HG03139 (cell line): ENCODE results near the gene RFK.

Source experiments
- ATAC-seq: cut with Tn5 transposase; IDR thresholded peaks from one replicate; pipeline ENCODE4 v1.9.1; 2021; ENCODE audit not compliant: unreplicated experiment

Gene RFK

GRCh38 chr9:76413658-76414057 lies 19.4 kb upstream of the RFK start:
- no peak for ATAC-seq

DNA sequence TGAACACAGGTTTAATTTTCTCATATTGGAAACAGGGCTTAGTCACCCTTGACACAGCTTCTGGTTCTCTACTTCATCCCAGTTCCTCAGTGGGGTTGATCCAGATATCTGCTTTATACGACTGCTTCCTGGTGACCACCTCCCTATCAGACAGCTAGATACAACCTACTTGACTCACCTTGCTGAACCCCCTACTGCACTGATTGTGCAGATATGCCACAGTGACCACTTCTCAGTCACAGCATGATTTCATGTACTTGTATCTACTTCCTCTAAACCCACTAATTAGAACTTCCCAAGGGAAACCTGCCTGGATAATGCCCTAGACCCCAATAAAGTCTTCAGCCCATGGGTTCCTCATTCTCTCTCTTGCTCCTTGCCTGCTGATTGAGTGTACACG lies 18.4 kb upstream of the RFK start:
- no peak for ATAC-seq

GRCh38 chr9:76405868-76406267 lies 11.6 kb upstream of the RFK start:
- ATAC-seq: no peak

- ATAC-seq: no peak
These were observed 11.1 kb upstream of the RFK start for GRCh38 chr9:76405340-76405739.

DNA sequence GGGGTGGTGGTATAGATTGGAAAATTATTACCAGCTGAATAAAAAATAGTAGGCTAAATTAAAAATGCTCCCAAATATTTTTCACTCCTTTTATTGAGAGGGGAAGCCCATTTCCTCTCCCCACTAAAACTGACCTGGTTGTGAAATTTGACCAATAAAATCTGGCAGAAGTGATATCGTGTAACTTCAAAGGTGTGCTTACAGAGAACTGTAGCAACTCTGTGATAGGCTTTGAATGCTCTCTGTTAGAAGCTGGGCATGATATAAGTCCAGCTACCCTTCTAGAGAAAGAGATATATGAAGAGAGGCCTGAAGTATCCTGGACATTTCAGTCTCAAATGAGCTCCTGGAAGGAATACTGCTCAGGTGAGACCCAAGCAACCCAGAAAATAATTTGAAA lies 10.2 kb upstream of the RFK start:
- no peak for ATAC-seq

DNA sequence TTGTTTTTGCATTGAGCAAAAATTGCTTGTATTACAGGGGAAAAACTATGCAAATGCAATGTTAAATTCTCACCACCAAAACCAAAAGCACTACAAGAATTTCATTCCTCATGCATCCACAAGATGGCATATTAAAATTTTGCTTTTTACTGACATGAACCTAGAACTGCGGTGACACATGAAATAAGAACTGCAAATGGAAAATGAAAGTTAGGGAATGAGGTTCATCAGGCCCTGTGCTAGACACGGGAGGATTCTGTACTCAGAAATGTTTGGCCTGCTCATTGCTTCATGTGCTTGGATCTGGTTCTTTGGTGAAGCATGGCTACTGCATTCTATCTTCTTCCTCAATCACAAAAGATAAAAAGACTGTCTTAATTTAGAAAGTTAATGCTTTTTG lies 9.1 kb upstream of the RFK start:
- peak; percentile 92 for ATAC-seq

DNA sequence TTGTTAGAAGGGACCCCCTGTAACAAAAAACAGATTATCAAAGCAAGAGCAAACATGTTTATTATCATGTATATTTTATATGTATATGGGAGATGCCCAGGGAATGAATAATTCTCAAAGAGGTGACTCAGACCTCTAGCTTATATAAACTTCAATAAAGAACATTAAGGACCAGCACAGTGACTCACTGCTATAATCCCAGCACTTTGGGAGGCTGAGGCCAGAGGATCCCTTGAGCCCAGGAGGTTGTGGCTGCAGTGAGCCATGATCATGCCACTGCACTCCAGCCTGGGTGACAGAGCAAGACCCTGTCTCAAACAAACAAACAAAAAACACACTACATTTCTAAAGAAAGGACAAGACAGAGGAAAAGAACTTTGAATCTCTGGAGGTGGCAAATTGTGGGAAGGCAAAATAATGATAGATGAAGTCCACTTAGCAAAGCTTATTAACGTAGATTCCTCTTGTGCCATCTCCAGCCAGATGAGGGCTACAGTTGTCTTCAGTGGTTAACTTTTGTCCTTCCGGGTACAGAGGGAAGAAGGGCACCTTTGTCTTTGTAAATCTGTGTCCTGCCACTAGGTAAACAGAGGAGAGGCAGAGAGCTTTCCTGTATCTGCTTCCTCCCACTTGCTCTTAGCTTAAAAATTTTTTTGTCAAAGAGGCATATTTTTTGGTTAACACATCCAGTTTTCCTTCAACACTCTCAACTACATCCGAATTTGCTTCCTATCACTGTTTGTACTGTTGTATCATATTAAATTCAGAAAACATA lies 7.5 kb upstream of the RFK start:
- ATAC-seq: no peak

- ATAC-seq: no peak
These were observed 7.0 kb upstream of the RFK start for GRCh38 chr9:76401176-76401575.

- ATAC-seq: no peak
These were observed 6.4 kb upstream of the RFK start for GRCh38 chr9:76400534-76401096.

DNA sequence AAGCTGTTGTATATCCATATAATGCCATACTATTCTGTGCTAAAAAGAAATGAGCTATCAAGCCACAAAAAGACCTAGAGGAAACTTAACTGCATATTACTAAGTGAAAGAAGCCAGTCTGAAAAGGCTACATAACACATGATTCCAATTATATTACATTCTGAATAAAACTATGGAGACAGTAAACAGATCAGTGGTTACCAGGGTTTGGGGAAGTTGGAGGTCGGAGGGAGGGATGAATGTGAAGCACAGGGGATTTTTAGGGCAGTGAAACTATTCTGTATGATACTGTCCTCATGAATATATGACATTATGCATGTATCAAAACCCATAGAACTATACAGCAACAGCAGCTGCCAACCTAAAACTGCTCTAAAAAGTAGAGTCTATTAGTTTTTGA lies 5.6 kb upstream of the RFK start:
- no peak for ATAC-seq

- no peak for ATAC-seq
These were observed 2.4 kb upstream of the RFK start for GRCh38 chr9:76396597-76396996.

GRCh38 chr9:76396144-76396543 lies 1.9 kb upstream of the RFK start:
- ATAC-seq: no peak

DNA sequence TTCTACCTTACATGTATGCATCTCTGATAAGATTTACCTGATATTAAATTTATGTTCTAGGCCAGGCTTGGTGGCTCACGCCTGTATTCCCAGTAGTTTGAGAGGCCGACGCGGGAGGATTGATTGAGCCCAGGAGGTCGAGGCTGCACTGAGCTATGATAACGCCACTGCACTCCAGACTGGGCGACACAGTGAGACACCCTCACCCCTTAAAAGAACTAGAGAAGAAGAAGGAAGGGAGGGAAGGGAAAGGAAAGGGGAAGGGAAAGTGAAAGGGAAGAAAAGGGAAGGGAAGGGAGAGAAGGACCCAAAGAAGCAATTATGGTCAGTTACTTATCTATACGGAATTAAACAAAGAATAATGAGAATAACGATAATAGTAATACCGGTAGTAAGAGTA lies 1.2 kb upstream of the RFK start:
- no peak for ATAC-seq

DNA sequence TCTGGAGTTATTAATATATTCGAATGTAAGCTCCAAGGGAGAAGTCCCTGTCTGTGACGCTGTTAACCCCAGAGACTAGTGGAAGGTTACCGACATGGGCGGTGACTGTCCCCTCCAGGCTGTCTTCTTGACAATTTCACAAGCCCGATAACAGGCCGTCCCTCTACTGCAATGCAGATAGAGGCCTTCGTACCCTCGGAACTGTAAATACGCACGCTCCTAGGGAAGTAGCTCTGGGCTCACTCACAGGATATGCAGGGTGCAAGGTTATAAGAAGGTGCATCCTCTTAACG lies 680 bp upstream of the RFK start:
- ATAC-seq: peak; percentile 50

DNA sequence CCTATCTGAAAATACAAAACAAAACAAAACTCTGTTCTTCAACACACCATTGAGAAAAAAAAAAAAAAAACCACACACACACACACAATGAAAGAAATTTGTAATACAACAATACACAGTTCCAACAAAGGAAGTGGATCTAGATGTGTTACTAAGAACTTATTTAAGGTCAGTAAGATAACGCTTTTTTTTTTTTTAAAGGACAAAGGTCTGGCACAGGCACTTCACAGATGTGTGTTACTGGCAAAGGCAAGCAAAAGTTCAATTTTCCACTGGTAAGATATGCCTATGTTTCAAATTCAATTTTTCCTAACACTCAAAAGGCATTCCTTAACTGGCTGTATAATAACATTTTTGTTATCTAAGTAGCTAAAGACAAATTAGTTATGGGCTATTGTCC lies 3.6 kb downstream of the RFK start:
- ATAC-seq: no peak

GRCh38 chr9:76379494-76379893 lies 14.7 kb downstream of the RFK start:
- no peak for ATAC-seq

DNA sequence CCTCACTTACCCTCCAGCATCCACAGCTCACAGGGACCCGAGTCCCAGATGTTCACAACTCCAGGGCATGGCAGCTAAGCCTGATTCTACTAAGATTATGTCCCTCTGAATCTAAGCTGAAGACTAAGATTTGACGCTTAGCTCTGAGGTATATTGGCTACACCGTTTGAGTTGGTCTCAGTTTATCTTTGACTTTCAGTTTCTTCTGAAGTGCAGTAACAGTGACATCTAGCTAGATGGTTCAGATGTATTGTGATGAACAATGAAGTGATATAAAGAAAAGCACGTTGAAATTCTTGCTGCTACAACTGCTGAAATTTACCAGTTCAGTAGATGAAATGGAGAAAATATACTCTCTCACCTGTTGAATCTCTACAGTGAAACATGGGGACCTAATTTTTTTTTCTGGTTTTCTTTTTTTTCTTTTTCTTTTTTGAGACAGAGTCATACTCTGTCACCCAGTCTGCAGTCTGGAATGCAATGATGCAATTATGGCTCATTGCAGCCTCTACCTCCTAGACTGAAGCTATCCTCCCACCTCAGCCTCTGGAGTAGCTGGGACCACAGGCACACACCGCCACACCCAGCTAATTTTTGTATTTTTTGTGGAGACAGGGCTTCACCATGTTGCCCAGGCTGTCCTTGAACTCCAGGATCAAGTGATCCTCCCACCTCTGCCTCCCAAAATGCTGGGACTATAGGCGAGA lies 15.7 kb downstream of the RFK start:
- ATAC-seq: no peak

DNA sequence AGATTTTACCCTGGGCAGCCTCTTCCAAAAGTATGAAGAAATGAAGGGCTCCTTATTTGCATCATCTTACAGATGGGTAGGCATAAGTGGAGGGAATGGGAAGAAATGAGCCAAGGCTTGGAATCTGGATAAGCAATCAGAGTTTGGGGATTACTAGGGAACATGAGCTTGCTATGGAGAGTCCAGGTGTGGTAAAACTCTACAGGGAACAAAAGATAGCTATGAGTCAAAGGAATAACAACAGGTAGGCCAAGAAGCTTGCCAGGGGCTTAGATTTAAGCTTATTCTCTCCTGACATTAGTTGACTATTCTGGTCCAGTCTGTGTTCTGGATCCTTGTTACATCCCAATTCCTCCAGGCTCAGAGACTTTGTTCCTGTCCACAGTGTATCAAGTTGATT lies 16.4 kb downstream of the RFK start:
- no peak for ATAC-seq

GRCh38 chr9:76374783-76375559 lies 19.3 kb downstream of the RFK start:
- ATAC-seq: no peak

DNA sequence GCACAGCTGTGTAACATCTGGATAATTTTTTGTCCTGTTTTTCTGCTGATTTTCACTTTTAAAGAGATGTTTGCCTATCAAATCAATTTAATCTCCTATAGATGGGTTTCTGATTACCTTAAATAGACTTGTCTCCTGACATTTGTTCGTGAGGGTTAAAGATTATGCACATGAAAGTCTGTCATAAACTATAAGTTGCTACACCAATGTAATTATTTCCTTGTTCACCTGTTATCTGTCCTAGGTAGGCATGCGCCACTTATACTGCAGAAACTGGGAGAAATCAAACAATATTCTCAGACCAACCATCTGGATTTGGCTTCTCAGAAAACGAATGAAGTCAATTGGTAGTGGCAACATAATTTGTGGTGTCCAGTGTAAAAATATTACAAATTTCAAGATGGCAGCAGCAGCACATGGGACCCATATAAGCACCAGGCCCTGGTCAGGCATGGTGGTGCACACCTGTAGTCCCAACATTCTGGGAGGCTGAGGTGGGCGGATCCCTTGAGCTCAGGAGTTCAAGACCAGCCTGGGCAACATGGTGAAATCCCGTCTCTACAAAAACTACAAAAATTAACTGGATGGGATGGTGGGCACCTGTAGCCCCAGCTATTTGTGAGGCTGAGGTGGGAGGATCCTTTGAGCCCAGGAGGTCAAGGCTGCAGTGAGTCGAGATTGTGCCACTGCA lies 20.3 kb downstream of the RFK start:
- ATAC-seq: no peak

- no peak for ATAC-seq
These were observed 20.9 kb downstream of the RFK start for GRCh38 chr9:76373173-76373783.
